Transverse colon (tissue), 4 donors: ENCODE measurements around the gene PLOD2. TPM values are rescaled to one million over a fixed set of nuclear protein-coding genes. Genes with fewer than 3 reads are reported as not detected.

Experiments
- DNase-seq: peaks from one replicate; pipeline ENCODE4 v3.0.0-alpha.2; 2019
- H3K27ac ChIP-seq, 4 donors: fragments of 200-600 bp; sonication (generic); 2 replicates each; pipeline ENCODE4 v1.5.1; 2016 to 2018; ENCODE audit warnings: inconsistent platforms in 4 of 4
- H3K27me3 ChIP-seq: fragments of 200-600 bp; sonication (generic); 2 replicates; pipeline ENCODE4 v1.5.1; 2017; ENCODE audit warnings: inconsistent platforms
- H3K36me3 ChIP-seq, 4 donors: fragments of 200-600 bp; sonication (generic); 2 replicates each; pipeline ENCODE4 v1.5.1; 2017 to 2019; ENCODE audit warnings: inconsistent platforms in 4 of 4
- H3K4me1 ChIP-seq, 4 donors: fragments of 200-600 bp; sonication (generic); 2 replicates each; pipeline ENCODE4 v1.5.1; 2017 to 2020; ENCODE audit warnings: inconsistent platforms in 4 of 4
- H3K4me3 ChIP-seq, 4 donors: fragments of 200-600 bp; sonication (generic); 1 replicate in 1 of 4; 2 replicates in 3 of 4; pipeline versions ENCODE4 v1.5.1 to v1.6.1; 2017 to 2019; ENCODE audit warnings: inconsistent platforms in 4 of 4
- H3K9me3 ChIP-seq, 2 donors: fragments of 200-600 bp; sonication (generic); 2 replicates each; pipeline ENCODE4 v1.5.1; 2017 to 2019; ENCODE audit warnings: inconsistent platforms in 2 of 2
- CTCF ChIP-seq, 5 experiments: fragments of 200-600 bp in 3 of 5; fragments of 450-650 bp in 2 of 5; sonication (generic) in 3 of 5; IDR thresholded peaks; 1 replicate in 2 of 5; 2 replicates in 3 of 5; pipeline ENCODE4 v1.5.1; 2016 to 2017; ENCODE audit warnings: antibody characterized with exemption in 5 of 5, inconsistent platforms in 3 of 5, mild to moderate bottlenecking in 2 of 5, moderate library complexity in 1 of 5
- EP300 ChIP-seq: sonication (generic); formaldehyde crosslinking; IDR thresholded peaks from one replicate; pipeline ENCODE4 v1.6.1; 2017; ENCODE audit warnings: antibody characterized with exemption, low read depth
- POLR2A ChIP-seq: fragments of 450-650 bp; IDR thresholded peaks from one replicate; pipeline ENCODE4 v1.6.1; 2016; ENCODE audit warnings: antibody characterized with exemption, mild to moderate bottlenecking, moderate library complexity
- POLR2AphosphoS5 ChIP-seq, 3 donors: sonication (generic); formaldehyde crosslinking; IDR thresholded peaks; one replicate each; pipeline ENCODE4 v1.6.1; 2016; ENCODE audit warnings: antibody characterized with exemption in 3 of 3
- WGBS, 2 donors: methylation state at CpG; one replicate each; pipeline ENCODE4 v1.1.5; 2018; ENCODE audit warnings: low coverage in 1 of 2; 5-methylcytosine and 5-hydroxymethylcytosine counted together
- in situ Hi-C, 4 donors: fragments of 200-750 bp; cut with MboI; loops; one replicate each; pipeline versions ENCODE4 v1.15.0 to v1.15.1; 2017; ENCODE audit warnings: low sequenced_read_pairs in 3 of 4, low pct_ligation_motif_present in 1 of 4, low pct_unique_long_range_greater_than_20kb in 1 of 4
- intact Hi-C: fragments of 100-400 bp; cut with DNase I; formaldehyde crosslinking; loops from one replicate; pipeline ENCODE4 v1.15.1; 2023; ENCODE audit warnings: low total_unique reads
- total RNA-seq, 4 donors: library from RNA; depleted of rRNA; stranded (reverse); fragments of >200 nt; gene quantifications; one replicate each; pipeline ENCODE4 v1.1.0, GENCODE V29; 2016

PLOD2 gene
- total RNA-seq, 4 donors from 2014 or later = 18.9 to 178 (median 92.0) TPM

DNA sequence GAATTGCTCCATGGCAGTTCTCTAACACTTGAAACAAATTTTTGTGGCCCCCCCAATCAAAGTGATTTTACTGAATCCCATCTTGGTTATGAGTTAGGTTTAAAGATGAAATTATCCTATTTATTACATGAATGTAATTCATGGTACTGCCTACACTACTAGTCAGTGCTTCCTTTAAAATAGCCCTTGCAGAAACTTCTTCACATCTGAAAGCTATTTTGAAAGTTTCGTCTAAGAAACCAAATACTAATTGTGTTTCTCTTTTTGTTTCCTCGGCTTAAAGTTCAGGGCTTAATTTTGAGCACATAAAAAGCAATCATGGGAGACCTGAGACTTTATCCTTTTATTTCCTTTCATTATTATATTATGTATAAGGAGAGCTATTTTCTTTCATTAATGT, 72.1 kb downstream of the PLOD2 start:
- intact Hi-C loops = no loop called here

GRCh38 chr3:146087116-146087515, 73.9 kb downstream of the PLOD2 start:
- Histone ChIP-seq H3K4me3 (no peak overlapping the region), H3K27ac (no peak overlapping the region), H3K27me3 (no peaks in the 10 kb centered on the region), H3K36me3 (peaks cover 0 to 4% (median 0%) of the 10 kb centered on the region in 4 donors), H3K4me1 (peaks cover 0 to 9% (median 2%) of the 10 kb centered on the region in 4 donors), H3K9me3 (no peaks in the 10 kb centered on the region)
- DNase-seq = no peak
- intact Hi-C loops (no loop called here), in situ Hi-C loops (no loop called here)
- TF ChIP-seq POLR2AphosphoS5 (IDR thresholded peaks at IDR 0.05) (no peak), EP300 (no peak), CTCF (IDR thresholded peaks at IDR 0.05) (no peak), POLR2A (no peak)
- WGBS, 2 donors = 76 to 83% methylated on average over 1 of the region's 1 CpG

More for the DNA sequence above, 72.1 kb downstream of the PLOD2 start:
- DNase-seq = no peak
- Histone ChIP-seq H3K9me3 (no peaks in the 10 kb centered on the region), H3K36me3 (peaks cover 0 to 4% (median 0%) of the 10 kb centered on the region in 4 donors), H3K27ac (no peak overlapping the region), H3K4me1 (peaks cover 0 to 9% (median 2%) of the 10 kb centered on the region in 4 donors), H3K27me3 (no peaks in the 10 kb centered on the region), H3K4me3 (no peak overlapping the region)
- TF ChIP-seq POLR2A (no peak), POLR2AphosphoS5 (IDR thresholded peaks at IDR 0.05) (no peak), CTCF (IDR thresholded peaks at IDR 0.05) (no peak), EP300 (no peak)
- 81 to 84% methylated on average over 2 of the region's 2 CpGs for WGBS, 2 donors
- in situ Hi-C loops = no loop called here

- no peak overlapping the region for H3K4me3 ChIP-seq
- 53 to 79% methylated on average over 3 of the region's 3 CpGs for WGBS, 2 donors
- no peaks in the 10 kb centered on the region for H3K27me3 ChIP-seq
- no peak overlapping the region for H3K27ac ChIP-seq
- no peak for DNase-seq
- H3K36me3 ChIP-seq = peaks cover 0 to 4% (median 0%) of the 10 kb centered on the region in 4 donors
- TF ChIP-seq POLR2A (no peak), CTCF (IDR thresholded peaks at IDR 0.05) (no peak), POLR2AphosphoS5 (IDR thresholded peaks at IDR 0.05) (no peak), EP300 (no peak)
- H3K4me1 ChIP-seq = peaks cover 0 to 9% (median 2%) of the 10 kb centered on the region in 4 donors
- intact Hi-C loops = no loop called here
- in situ Hi-C loops = no loop called here
- no peaks in the 10 kb centered on the region for H3K9me3 ChIP-seq
Measured at GRCh38 chr3:146086211-146086610, 74.8 kb downstream of the PLOD2 start.

DNA sequence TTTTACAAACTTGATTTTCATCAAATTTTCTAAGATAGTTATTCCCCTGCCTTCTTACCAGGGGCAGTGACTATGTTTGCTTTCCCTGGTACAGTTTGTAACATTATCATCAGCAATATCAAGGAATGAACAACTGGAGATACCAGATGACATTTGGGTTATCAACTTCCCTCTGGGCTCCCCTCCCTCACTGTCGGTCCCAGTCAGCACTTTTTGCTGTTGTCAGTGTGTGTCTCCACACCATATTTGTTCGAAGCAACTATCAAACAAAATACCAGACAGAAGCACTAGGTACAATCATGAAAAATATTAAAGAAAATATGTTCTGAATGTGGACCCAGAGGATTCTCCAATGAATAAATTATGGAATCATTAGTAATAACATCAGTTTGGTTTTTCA, 75.3 kb downstream of the PLOD2 start:
- Histone ChIP-seq H3K27me3 (no peaks in the 10 kb centered on the region), H3K9me3 (no peaks in the 10 kb centered on the region), H3K27ac (no peak overlapping the region), H3K4me1 (peaks cover 0 to 7% (median 1%) of the 10 kb centered on the region in 4 donors), H3K4me3 (no peak overlapping the region), H3K36me3 (peaks cover 0 to 4% (median 0%) of the 10 kb centered on the region in 4 donors)
- WGBS, 2 donors = 63 to 82% methylated on average over 2 of the region's 2 CpGs
- in situ Hi-C loops (no loop called here), intact Hi-C loops (no loop called here)
- no peak for TF ChIP-seq CTCF (IDR thresholded peaks at IDR 0.05)
- TF ChIP-seq POLR2AphosphoS5 (IDR thresholded peaks at IDR 0.05) = no peak
- TF ChIP-seq POLR2A = no peak
- no peak for TF ChIP-seq EP300
- DNase-seq = no peak
